DOHH2 (cell line): ENCODE data around the gene BNC1.
"Not testable (repeated sequence)": the region's sequence is repeated elsewhere in the genome, so short reads cannot be mapped to it uniquely, and the experiment has no call there.

Source experiments
- H3F3A ChIP-seq: fragments of 200-600 bp; sonication (generic), shearing (Covaris generic); 2 replicates; pipeline ENCODE4 v1.6.0; 2016; ENCODE audit warnings: antibody characterized with exemption, mild to moderate bottlenecking; ENCODE audit not compliant: control insufficient read depth, insufficient read depth
- H3K27ac ChIP-seq: fragments of 200-600 bp; sonication (generic); 2 replicates; pipeline ENCODE4 v1.5.1; 2014; ENCODE audit warnings: low read depth, mild to moderate bottlenecking, low read length, moderate library complexity
- H3K27me3 ChIP-seq: fragments of 200-600 bp; sonication (generic); 2 replicates; pipeline ENCODE4 v1.6.1; 2014; ENCODE audit warnings: mild to moderate bottlenecking, low read length, mixed read lengths; ENCODE audit not compliant: control insufficient read depth
- H3K36me3 ChIP-seq: fragments of 200-600 bp; sonication (generic); 2 replicates; pipeline ENCODE4 v1.6.1; 2014; ENCODE audit warnings: mild to moderate bottlenecking, low read length, moderate library complexity, mixed read lengths; ENCODE audit not compliant: control insufficient read depth
- H3K4me1 ChIP-seq: fragments of 200-600 bp; sonication (generic); 2 replicates; pipeline ENCODE4 v1.6.1; 2014; ENCODE audit warnings: mild to moderate bottlenecking, low read length, mixed read lengths; ENCODE audit not compliant: control insufficient read depth
- H3K4me2 ChIP-seq: fragments of 200-600 bp; sonication (generic); 2 replicates; pipeline ENCODE4 v1.6.0; 2014; ENCODE audit warnings: mild to moderate bottlenecking, low read length, moderate library complexity
- H3K4me3 ChIP-seq: fragments of 200-600 bp; sonication (generic); 2 replicates; pipeline ENCODE4 v1.5.1; 2014; ENCODE audit warnings: mild to moderate bottlenecking, low read length, mixed read lengths
- H3K79me2 ChIP-seq: fragments of 200-600 bp; sonication (generic); 2 replicates; pipeline ENCODE4 v1.6.1; 2014; ENCODE audit warnings: mild to moderate bottlenecking, low read length, mixed read lengths; ENCODE audit not compliant: control insufficient read depth
- H3K9me2 ChIP-seq: fragments of 200-600 bp; sonication (generic); replicated peaks from 2 replicates; pipeline ENCODE4 v1.6.1; 2014; ENCODE audit warnings: mild to moderate bottlenecking, low read length, mixed read lengths; ENCODE audit not compliant: control insufficient read depth
- H3K9me3 ChIP-seq: fragments of 200-600 bp; sonication (generic); 2 replicates; pipeline ENCODE4 v1.6.1; 2014; ENCODE audit warnings: antibody characterized with exemption, low read length, mixed read lengths; ENCODE audit not compliant: control insufficient read depth, insufficient read depth
- H4K20me1 ChIP-seq: fragments of 200-600 bp; sonication (generic); 2 replicates; pipeline ENCODE4 v1.6.0; 2014; ENCODE audit warnings: low read depth, mild to moderate bottlenecking, antibody characterized with exemption, low read length, moderate library complexity; ENCODE audit not compliant: control insufficient read depth, insufficient read depth
- EZH2phosphoT487 ChIP-seq: fragments of 200-600 bp; sonication (generic); IDR thresholded peaks from 2 replicates; pipeline ENCODE4 v1.6.1; 2017; ENCODE audit warnings: borderline replicate concordance, mild to moderate bottlenecking, antibody characterized with exemption, low read length, moderate library complexity, mixed read lengths
- TF ChIP-seq, protein P1 (sequence below): fragments of 200-600 bp; sonication (generic); IDR thresholded peaks from one replicate; pipeline ENCODE4 v1.5.1; 2014; ENCODE audit warnings: antibody characterized with exemption, mild to moderate bottlenecking, low read depth, low read length; ENCODE audit not compliant: poor library complexity, severe bottlenecking

BNC1 gene

DNA sequence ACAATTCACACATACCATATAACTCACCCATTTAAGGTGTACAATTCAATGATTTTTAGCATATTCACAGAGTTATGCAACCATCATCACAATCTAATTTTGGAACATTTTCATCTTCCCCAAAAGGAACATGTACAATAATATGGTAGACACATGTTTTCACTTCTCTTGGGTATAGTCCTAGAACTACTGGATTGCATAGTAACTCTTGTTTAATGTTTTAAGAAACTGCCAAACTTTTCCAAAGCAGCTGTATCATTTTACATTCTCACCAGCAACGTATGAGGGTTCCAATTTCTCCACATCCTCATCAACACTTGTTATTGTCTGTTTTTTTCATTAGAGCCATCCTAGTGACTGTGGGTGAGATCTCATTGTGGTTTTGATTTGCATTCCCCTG lies 14.3 kb downstream of the BNC1 start:
- H3K79me2 ChIP-seq = no peaks in the 10 kb centered on the region
- H3K9me2 ChIP-seq = no peaks in the 10 kb centered on the region
- no peak overlapping the region for H3K27ac ChIP-seq
- H3K9me3 ChIP-seq = no peaks in the 10 kb centered on the region
- H3F3A ChIP-seq = no peaks in the 10 kb centered on the region
- H3K4me1 ChIP-seq = no peaks in the 10 kb centered on the region
- no peaks in the 10 kb centered on the region for H3K36me3 ChIP-seq
- H3K27me3 ChIP-seq = no peaks in the 10 kb centered on the region
- TF ChIP-seq, protein P1, sequence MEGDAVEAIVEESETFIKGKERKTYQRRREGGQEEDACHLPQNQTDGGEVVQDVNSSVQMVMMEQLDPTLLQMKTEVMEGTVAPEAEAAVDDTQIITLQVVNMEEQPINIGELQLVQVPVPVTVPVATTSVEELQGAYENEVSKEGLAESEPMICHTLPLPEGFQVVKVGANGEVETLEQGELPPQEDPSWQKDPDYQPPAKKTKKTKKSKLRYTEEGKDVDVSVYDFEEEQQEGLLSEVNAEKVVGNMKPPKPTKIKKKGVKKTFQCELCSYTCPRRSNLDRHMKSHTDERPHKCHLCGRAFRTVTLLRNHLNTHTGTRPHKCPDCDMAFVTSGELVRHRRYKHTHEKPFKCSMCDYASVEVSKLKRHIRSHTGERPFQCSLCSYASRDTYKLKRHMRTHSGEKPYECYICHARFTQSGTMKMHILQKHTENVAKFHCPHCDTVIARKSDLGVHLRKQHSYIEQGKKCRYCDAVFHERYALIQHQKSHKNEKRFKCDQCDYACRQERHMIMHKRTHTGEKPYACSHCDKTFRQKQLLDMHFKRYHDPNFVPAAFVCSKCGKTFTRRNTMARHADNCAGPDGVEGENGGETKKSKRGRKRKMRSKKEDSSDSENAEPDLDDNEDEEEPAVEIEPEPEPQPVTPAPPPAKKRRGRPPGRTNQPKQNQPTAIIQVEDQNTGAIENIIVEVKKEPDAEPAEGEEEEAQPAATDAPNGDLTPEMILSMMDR = no peak
- no peak for TF ChIP-seq EZH2phosphoT487
- H3K4me3 ChIP-seq = no peak overlapping the region
- H3K4me2 ChIP-seq = no peak overlapping the region
- no peaks in the 10 kb centered on the region for H4K20me1 ChIP-seq

DNA sequence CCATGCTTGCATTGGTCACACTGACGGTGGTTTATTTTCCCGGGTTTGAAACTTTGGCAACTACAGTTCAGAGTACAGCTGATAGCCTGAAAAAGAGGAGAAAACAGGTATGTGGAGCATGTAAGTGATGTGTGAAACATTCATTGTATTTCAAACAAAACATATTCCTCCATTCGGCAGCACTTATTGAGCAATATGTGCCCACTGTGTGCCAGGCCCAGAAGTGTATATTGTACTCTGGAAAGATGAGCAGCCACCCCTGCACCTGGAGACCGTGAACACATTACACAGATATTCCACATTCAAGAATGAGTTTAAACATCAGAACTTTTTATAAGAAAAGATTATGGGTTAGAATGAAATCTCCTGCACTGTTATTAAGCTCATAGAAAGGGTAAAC lies 16.3 kb downstream of the BNC1 start:
- no peak overlapping the region for H3K4me3 ChIP-seq
- no peaks in the 10 kb centered on the region for H3K9me2 ChIP-seq
- no peaks in the 10 kb centered on the region for H4K20me1 ChIP-seq
- H3K27ac ChIP-seq = no peak overlapping the region
- TF ChIP-seq, protein P1 = no peak
- no peak for TF ChIP-seq EZH2phosphoT487
- no peaks in the 10 kb centered on the region for H3K4me1 ChIP-seq
- H3K79me2 ChIP-seq = no peaks in the 10 kb centered on the region
- H3F3A ChIP-seq = no peaks in the 10 kb centered on the region
- no peak overlapping the region for H3K4me2 ChIP-seq
- H3K27me3 ChIP-seq = no peaks in the 10 kb centered on the region
- H3K36me3 ChIP-seq = no peaks in the 10 kb centered on the region
- H3K9me3 ChIP-seq = no peaks in the 10 kb centered on the region

DNA sequence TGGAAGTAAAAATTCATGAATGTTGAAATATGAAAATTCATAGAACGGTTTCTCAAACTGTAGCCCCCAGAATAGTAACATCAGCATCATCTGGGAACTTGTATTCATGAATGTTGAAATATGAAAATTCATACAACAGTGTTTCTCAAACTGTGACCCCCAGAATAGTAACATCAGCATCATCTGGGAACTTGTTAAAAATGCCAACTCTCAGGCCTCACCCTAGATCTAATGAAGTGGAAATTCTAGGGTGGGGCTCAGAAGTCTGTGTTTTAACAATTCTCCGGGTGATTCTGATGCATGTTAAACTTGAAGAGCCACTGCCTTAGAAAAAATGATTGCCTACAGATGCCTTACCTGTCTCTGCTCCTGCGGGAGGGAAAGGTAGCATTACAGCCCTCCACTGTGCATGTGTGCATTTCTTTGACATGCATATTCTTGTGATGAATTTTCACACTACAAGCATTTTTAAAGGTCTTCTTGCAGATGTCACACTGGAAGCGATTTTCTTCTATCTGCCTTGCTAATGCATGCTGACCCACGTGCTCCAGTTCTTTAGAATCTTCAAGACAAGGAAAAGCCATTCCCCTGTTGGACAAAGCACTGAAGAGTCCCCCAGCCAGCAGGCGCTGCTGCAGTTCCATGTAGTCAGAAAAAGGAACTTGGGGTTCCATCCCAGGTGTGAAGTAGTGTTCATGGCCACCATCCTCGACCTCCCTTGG lies 21.7 kb downstream of the BNC1 start:
- H3K79me2 ChIP-seq = no peaks in the 10 kb centered on the region
- H3F3A ChIP-seq = no peaks in the 10 kb centered on the region
- no peaks in the 10 kb centered on the region for H4K20me1 ChIP-seq
- no peak overlapping the region for H3K4me2 ChIP-seq
- no peaks in the 10 kb centered on the region for H3K9me2 ChIP-seq
- H3K27ac ChIP-seq = no peak overlapping the region
- TF ChIP-seq EZH2phosphoT487 = no peak
- TF ChIP-seq, protein P1 = no peak
- H3K36me3 ChIP-seq = no peaks in the 10 kb centered on the region
- H3K27me3 ChIP-seq = no peaks in the 10 kb centered on the region
- H3K4me1 ChIP-seq = no peaks in the 10 kb centered on the region
- no peaks in the 10 kb centered on the region for H3K9me3 ChIP-seq
- H3K4me3 ChIP-seq = no peak overlapping the region

DNA sequence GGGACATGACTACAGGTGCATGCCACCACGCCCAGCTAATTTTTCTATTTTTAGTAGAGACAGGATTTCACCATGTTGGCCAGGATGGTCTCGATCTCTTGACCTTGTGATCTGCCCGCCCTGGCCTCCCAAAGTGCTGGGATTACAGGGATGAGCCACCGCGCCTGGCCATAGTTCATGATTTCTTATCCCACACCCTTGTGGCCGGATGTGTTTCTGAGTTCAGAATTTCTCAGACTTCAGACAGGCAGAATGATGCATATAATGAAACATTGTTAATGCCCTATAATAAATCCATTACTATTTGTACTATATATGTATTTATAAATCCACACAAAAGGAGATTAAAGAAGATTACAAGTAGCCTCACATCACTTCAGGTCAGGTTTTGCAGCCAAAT lies 22.3 kb downstream of the BNC1 start:
- H3K9me3 ChIP-seq, H3K9me2 ChIP-seq, H3K4me3 ChIP-seq, H3K27me3 ChIP-seq, H3K4me1 ChIP-seq, H3K79me2 ChIP-seq, H4K20me1 ChIP-seq, H3K27ac ChIP-seq, H3K36me3 ChIP-seq, H3F3A ChIP-seq, H3K4me2 ChIP-seq: not testable (repeated sequence)
